Right lobe of liver (tissue), 4 donors: ENCODE measurements around the gene CYP26A1.

Source experiments
- POLR2A ChIP-seq: fragments of 450-650 bp; IDR thresholded peaks from one replicate; pipeline ENCODE4 v1.6.1; 2017; ENCODE audit warnings: antibody characterized with exemption, mild to moderate bottlenecking
- TF ChIP-seq, protein P1 (sequence below), 4 donors: fragments of 200-600 bp in 3 of 4; fragments of 450-650 bp in 1 of 4; IDR thresholded peaks; one replicate each; pipeline versions ENCODE4 v1.5.1 to v1.8.0; 2016 to 2022; ENCODE audit warnings: antibody characterized with exemption in 4 of 4, mild to moderate bottlenecking in 2 of 4
- donor health status: DM: no; HTN: no; CAD: no.
- donor health status: DM: no; HTN: no; CAD: no.
- donor health status: DM: no; HTN: yes; CAD: no.

DNA sequence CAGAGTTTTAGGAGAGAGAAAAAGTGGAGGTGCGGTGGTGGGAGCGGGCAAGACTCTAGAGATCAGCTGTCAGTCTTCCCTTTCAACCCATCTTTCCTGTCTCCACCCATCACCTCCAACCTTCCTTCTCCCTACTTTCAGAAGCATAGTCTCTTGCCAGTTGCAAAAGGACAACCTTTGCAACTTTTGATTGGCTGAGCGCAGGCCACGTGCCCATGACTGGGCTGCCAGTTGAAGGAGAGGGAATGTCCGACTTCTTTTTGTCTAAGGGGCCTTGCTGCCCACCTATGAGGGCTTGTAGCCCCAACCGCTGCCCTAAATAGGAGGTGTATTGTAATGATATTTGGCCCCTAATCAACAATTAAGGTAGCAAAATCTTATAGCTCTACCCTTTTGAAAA is 12.6 kb downstream of the CYP26A1 start:
- TF ChIP-seq, protein P1, sequence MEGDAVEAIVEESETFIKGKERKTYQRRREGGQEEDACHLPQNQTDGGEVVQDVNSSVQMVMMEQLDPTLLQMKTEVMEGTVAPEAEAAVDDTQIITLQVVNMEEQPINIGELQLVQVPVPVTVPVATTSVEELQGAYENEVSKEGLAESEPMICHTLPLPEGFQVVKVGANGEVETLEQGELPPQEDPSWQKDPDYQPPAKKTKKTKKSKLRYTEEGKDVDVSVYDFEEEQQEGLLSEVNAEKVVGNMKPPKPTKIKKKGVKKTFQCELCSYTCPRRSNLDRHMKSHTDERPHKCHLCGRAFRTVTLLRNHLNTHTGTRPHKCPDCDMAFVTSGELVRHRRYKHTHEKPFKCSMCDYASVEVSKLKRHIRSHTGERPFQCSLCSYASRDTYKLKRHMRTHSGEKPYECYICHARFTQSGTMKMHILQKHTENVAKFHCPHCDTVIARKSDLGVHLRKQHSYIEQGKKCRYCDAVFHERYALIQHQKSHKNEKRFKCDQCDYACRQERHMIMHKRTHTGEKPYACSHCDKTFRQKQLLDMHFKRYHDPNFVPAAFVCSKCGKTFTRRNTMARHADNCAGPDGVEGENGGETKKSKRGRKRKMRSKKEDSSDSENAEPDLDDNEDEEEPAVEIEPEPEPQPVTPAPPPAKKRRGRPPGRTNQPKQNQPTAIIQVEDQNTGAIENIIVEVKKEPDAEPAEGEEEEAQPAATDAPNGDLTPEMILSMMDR (IDR thresholded peaks at IDR 0.05): no peak
- no peak for TF ChIP-seq POLR2A
